IMR-90 (cell line): Measurements from ENCODE around the gene F10. TPM values are rescaled to one million over a fixed set of nuclear protein-coding genes. Genes with fewer than 3 reads are reported as not detected.

ENCODE experiments used
- ATAC-seq: fragments of 200-7000 bp; cut with Tn5 transposase; 2 replicates; pipeline ENCODE4 v1.9.1; 2020; ENCODE audit warnings: low read depth, mild to moderate bottlenecking, moderate library complexity
- BruUV-seq: library from RNA; stranded (reverse); fragments of 400-500 nt; replicated peaks from 2 replicates; lab custom pipeline; 2021; lab: Mats Ljungman, UMichigan
- CTCF ChIA-PET: fragments of 300-600 bp; formaldehyde crosslinking; extraction: SDS; loops from one replicate; lab custom pipeline; 2021; ENCODE audit warnings: antibody characterized with exemption; lab: Yijun Ruan, JAX
- POLR2A ChIA-PET: fragments of 300-600 bp; sonication (Branson Sonifier 250); formaldehyde crosslinking; loops from one replicate; lab custom pipeline; 2022; ENCODE audit warnings: antibody characterized with exemption; ENCODE audit not compliant: unreplicated experiment; lab: Charles Lee
- DNase-seq: peaks from one replicate; pipeline ENCODE4 v3.0.0; 2013
- H2AFZ ChIP-seq: replicated peaks from 2 replicates; pipeline ENCODE3; 2013; ENCODE audit warnings: low read length, mild to moderate bottlenecking; ENCODE audit not compliant: poor library complexity
- H2AK5ac ChIP-seq: 2 replicates; pipeline ENCODE4 v1.6.1; 2013; ENCODE audit warnings: low read depth, low read length, inconsistent platforms
- H2AK9ac ChIP-seq: replicated peaks from 2 replicates; pipeline ENCODE3; 2013; ENCODE audit warnings: mild to moderate bottlenecking, low read depth, low read length, moderate library complexity; ENCODE audit not compliant: poor library complexity
- H2BK120ac ChIP-seq: 2 replicates; pipeline ENCODE4 v1.6.1; 2013; ENCODE audit warnings: low read depth, low read length, inconsistent platforms
- H2BK15ac ChIP-seq: 3 replicates; pipeline ENCODE4 v1.6.1; 2013; ENCODE audit warnings: low read depth, low read length, inconsistent platforms
- H2BK20ac ChIP-seq: 2 replicates; pipeline ENCODE4 v1.6.1; 2013; ENCODE audit warnings: low read depth, mild to moderate bottlenecking, inconsistent platforms, low read length, moderate library complexity
- H2BK5ac ChIP-seq: 2 replicates; pipeline ENCODE4 v1.6.1; 2013; ENCODE audit warnings: mild to moderate bottlenecking, low read depth, low read length, inconsistent platforms; ENCODE audit not compliant: poor library complexity, severe bottlenecking
- H3K14ac ChIP-seq: replicated peaks from 2 replicates; pipeline ENCODE4 v1.6.1; 2013; ENCODE audit warnings: low read depth, low read length, inconsistent platforms
- H3K18ac ChIP-seq: 2 replicates; pipeline ENCODE4 v1.6.1; 2013; ENCODE audit warnings: low read depth, low read length, control low read depth
- H3K23ac ChIP-seq: 2 replicates; pipeline ENCODE4 v1.6.1; 2013; ENCODE audit warnings: low read depth, low read length, inconsistent platforms
- H3K27ac ChIP-seq: 2 replicates; pipeline ENCODE4 v1.5.1; 2013; ENCODE audit warnings: mild to moderate bottlenecking, control low read depth, low read length; ENCODE audit not compliant: insufficient read depth
- H3K27me3 ChIP-seq: 2 replicates; pipeline ENCODE4 v1.6.1; 2013; ENCODE audit warnings: low read length; ENCODE audit not compliant: control insufficient read depth, insufficient read depth
- H3K36me3 ChIP-seq: 2 replicates; pipeline ENCODE4 v1.6.1; 2013; ENCODE audit warnings: low read length, mixed read lengths; ENCODE audit not compliant: control insufficient read depth, insufficient read depth
- H3K4ac ChIP-seq: 2 replicates; pipeline ENCODE4 v1.6.1; 2013; ENCODE audit warnings: low read depth, low read length, inconsistent platforms
- H3K4me1 ChIP-seq: 2 replicates; pipeline ENCODE4 v1.6.1; 2013; ENCODE audit warnings: low read length, mixed read lengths; ENCODE audit not compliant: control insufficient read depth, insufficient read depth
- H3K4me2 ChIP-seq: 2 replicates; pipeline ENCODE4 v1.6.1; 2013; ENCODE audit warnings: low read depth, mild to moderate bottlenecking, control low read depth, low read length, moderate library complexity
- H3K4me3 ChIP-seq: 2 replicates; pipeline ENCODE4 v1.5.1; 2013; ENCODE audit warnings: low read depth, mild to moderate bottlenecking, control low read depth, low read length, moderate library complexity; ENCODE audit not compliant: insufficient read depth
- H3K56ac ChIP-seq: 2 replicates; pipeline ENCODE4 v1.6.1; 2013; ENCODE audit warnings: low read length, inconsistent platforms; ENCODE audit not compliant: insufficient read depth; ENCODE audit errors: extremely low read depth
- H3K79me1 ChIP-seq, 2 experiments: 2 replicates each; pipeline ENCODE4 v1.6.1; 2013; ENCODE audit warnings: low read length in 2 of 2, inconsistent platforms in 1 of 2, low read depth in 1 of 2
- H3K9ac ChIP-seq: 2 replicates; pipeline ENCODE4 v1.6.1; 2013; ENCODE audit warnings: low read depth, low read length, control low read depth
- H3K9me1 ChIP-seq: 2 replicates; pipeline ENCODE4 v1.6.1; 2013; ENCODE audit warnings: low read length, inconsistent platforms; ENCODE audit not compliant: insufficient read depth
- H3K9me3 ChIP-seq: 2 replicates; pipeline ENCODE4 v1.6.1; 2013; ENCODE audit warnings: low read length; ENCODE audit not compliant: control insufficient read depth, insufficient read depth
- H4K20me1 ChIP-seq: 2 replicates; pipeline ENCODE4 v1.6.1; 2013; ENCODE audit warnings: low read length, inconsistent platforms; ENCODE audit not compliant: insufficient read depth
- H4K5ac ChIP-seq: 2 replicates; pipeline ENCODE4 v1.6.1; 2013; ENCODE audit warnings: mild to moderate bottlenecking, low read depth, low read length, control low read depth
- H4K8ac ChIP-seq, 2 experiments: 2 replicates each; pipeline ENCODE4 v1.6.1; 2013; ENCODE audit warnings: low read depth in 2 of 2, low read length in 2 of 2, control low read depth in 1 of 2, inconsistent platforms in 1 of 2
- H4K91ac ChIP-seq: 2 replicates; pipeline ENCODE4 v1.6.1; 2013; ENCODE audit warnings: low read depth, low read length, inconsistent platforms; ENCODE audit not compliant: insufficient read depth
- BHLHE40 ChIP-seq: fragments of 150-350 bp; IDR thresholded peaks from 2 replicates; pipeline ENCODE4 v1.6.1; 2016; ENCODE audit warnings: mild to moderate bottlenecking, low read depth, low read length
- CEBPB ChIP-seq: IDR thresholded peaks from 2 replicates; pipeline ENCODE4 v1.6.1; 2012; ENCODE audit warnings: low read depth, low read length, improper control_type of control experiment
- MAZ ChIP-seq: IDR thresholded peaks from 2 replicates; pipeline ENCODE4 v1.6.1; 2012; ENCODE audit warnings: low read depth, mild to moderate bottlenecking, low read length, improper control_type of control experiment, moderate library complexity, borderline replicate concordance
- RFX5 ChIP-seq: IDR thresholded peaks from 2 replicates; pipeline ENCODE4 v1.8.0; 2012; ENCODE audit warnings: low read depth, mild to moderate bottlenecking, low read length, moderate library complexity
- SMC3 ChIP-seq: fragments of 150-350 bp; IDR thresholded peaks from 2 replicates; pipeline ENCODE4 v1.6.1; 2016; ENCODE audit warnings: low read depth, mild to moderate bottlenecking, antibody characterized with exemption, low read length, moderate library complexity
- USF2 ChIP-seq: fragments of 150-350 bp; IDR thresholded peaks from 2 replicates; pipeline ENCODE4 v1.6.1; 2017; ENCODE audit warnings: mild to moderate bottlenecking, antibody characterized with exemption, low read length, low read depth
- WGBS, 2 experiments: methylation state at CpG; one replicate each; pipeline versions ENCODE4 v1.1.5 to v1.1.7; 2013; ENCODE audit warnings: missing lambda C conversion rate in 2 of 2; ENCODE audit not compliant: insufficient read length in 1 of 2; ENCODE audit errors: extremely low coverage in 2 of 2; 5-methylcytosine and 5-hydroxymethylcytosine counted together
- dilution Hi-C: fragments of 300-500 bp; cut with HindIII; formaldehyde crosslinking; loops from one replicate; pipeline ENCODE4 v1.14.3; 2018; ENCODE audit warnings: low sequenced_read_pairs; ENCODE audit not compliant: unreplicated experiment
- in situ Hi-C: fragments of 300-500 bp; cut with MboI; formaldehyde crosslinking; loops from 3 replicates; pipeline ENCODE4 v1.14.3; 2019; ENCODE audit warnings: low sequenced_read_pairs, inconsistent platforms, mixed read lengths
- intact Hi-C: fragments of 100-400 bp; cut with micrococcal nuclease; formaldehyde crosslinking; loops from 2 replicates; pipeline ENCODE4 v1.10.0; 2022
- polyA plus RNA-seq, 3 experiments: library from polyadenylated mRNA; depleted of rRNA; stranded (reverse); fragments of >200 nt; gene quantifications; 2 replicates each; pipeline ENCODE4 v1.2.3, GENCODE V29; 2012; ENCODE audit warnings: low replicate concordance in 1 of 3
- total RNA-seq: library from RNA; depleted of rRNA; stranded (reverse); fragments of >200 nt; gene quantifications from 2 replicates; pipeline ENCODE4 v1.2.3, GENCODE V29; 2012
- TF ChIP-seq, protein P1 (sequence below): fragments of 150-350 bp; IDR thresholded peaks from 2 replicates; pipeline ENCODE4 v1.6.1; 2016; ENCODE audit warnings: low read depth, mild to moderate bottlenecking, low read length, moderate library complexity, borderline replicate concordance

The F10 gene
- total and polyA plus RNA-seq, 2 of the 4 experiments (the other 2 are of a cell fraction): 9.1 to 19.5 TPM

DNA sequence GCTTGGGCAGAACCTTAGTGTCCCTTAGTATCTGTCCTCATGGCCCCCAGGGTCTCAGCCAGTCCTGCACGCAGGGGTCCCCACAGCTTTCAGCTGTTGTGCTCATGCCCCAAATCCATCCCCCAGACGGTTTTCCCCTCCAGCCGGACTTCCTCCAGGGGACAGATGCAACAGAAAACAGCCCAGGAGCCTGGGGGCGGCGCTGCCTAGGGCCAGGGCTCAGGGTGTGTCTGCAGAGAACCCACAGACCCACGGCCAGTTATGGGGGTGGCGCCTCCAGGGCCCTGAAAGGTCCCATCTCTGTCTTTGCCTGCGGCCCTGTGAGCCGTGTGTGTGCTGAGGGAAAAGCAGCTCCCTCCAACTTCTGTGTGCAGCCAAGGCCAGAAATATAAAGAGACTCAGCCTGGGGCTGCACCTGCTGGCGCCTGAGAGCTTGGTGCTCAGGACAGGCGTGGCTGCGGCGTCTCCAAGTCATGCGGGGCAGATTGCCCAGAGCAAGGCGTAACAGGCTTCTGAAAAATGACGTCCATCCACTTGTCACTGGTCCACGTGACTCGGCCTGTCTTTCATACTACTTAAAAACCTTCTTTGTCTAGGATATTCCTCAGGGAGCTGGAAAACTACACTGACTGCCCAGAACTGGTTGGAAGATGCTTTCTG, 39.1 kb upstream of the F10 start:
- H2AFZ ChIP-seq: no peak overlapping the region
- no peaks in the 10 kb centered on the region for H3K36me3 ChIP-seq
- TF ChIP-seq SMC3: no peak
- TF ChIP-seq MAZ: no peak
- no peak for TF ChIP-seq CEBPB
- no peak for TF ChIP-seq BHLHE40
- TF ChIP-seq, protein P1, sequence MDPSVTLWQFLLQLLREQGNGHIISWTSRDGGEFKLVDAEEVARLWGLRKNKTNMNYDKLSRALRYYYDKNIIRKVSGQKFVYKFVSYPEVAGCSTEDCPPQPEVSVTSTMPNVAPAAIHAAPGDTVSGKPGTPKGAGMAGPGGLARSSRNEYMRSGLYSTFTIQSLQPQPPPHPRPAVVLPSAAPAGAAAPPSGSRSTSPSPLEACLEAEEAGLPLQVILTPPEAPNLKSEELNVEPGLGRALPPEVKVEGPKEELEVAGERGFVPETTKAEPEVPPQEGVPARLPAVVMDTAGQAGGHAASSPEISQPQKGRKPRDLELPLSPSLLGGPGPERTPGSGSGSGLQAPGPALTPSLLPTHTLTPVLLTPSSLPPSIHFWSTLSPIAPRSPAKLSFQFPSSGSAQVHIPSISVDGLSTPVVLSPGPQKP: no peak
- TF ChIP-seq USF2: 0 out of 2 replicates have a peak, but pooled peaks have one; percentile 34
- no peak for TF ChIP-seq RFX5
- H3K4me3 ChIP-seq: no peak overlapping the region
- no peaks in the 10 kb centered on the region for H3K9me1 ChIP-seq
- no peak overlapping the region for H3K23ac ChIP-seq
- H3K56ac ChIP-seq: no peak overlapping the region
- H3K18ac ChIP-seq: no peak overlapping the region
- 52% methylated on average over 7 of the region's 18 CpGs; no CpG with 5 or more reads in 1 of the 2 experiments for WGBS, 2 experiments
- H2BK5ac ChIP-seq: no peak overlapping the region
- H2BK15ac ChIP-seq: no peak overlapping the region
- H3K27me3 ChIP-seq: peaks cover 50% of the 10 kb centered on the region
- H2AK9ac ChIP-seq: no peak overlapping the region
- no peak overlapping the region for H4K91ac ChIP-seq
- H3K14ac ChIP-seq: no peak overlapping the region
- POLR2A ChIA-PET: no interaction called here
- H4K8ac ChIP-seq: no peak overlapping the region
- BruUV-seq: no TSS peak
- in situ Hi-C loops: no loop called here
- H2BK20ac ChIP-seq: no peak overlapping the region
- intact Hi-C loops: no loop called here
- H3K4me1 ChIP-seq: no peaks in the 10 kb centered on the region; the same call in 1 of the 2 replicates
- H3K4me2 ChIP-seq: no peak overlapping the region
- ATAC-seq (no peak), DNase-seq (peak; percentile 12)
- no peaks in the 10 kb centered on the region; the same call in 1 of the 2 replicates for H3K9me3 ChIP-seq
- no peak overlapping the region for H3K9ac ChIP-seq
- H4K5ac ChIP-seq: no peak overlapping the region
- H3K4ac ChIP-seq: no peak overlapping the region
- no peak overlapping the region for H3K27ac ChIP-seq
- H2AK5ac ChIP-seq: no peak overlapping the region
- CTCF ChIA-PET: no interaction called here
- no peak overlapping the region for H2BK120ac ChIP-seq
- dilution Hi-C loops: no loop called here
- no peaks in the 10 kb centered on the region for H3K79me1 ChIP-seq
- no peaks in the 10 kb centered on the region for H4K20me1 ChIP-seq
